HEK293 (cell line): ENCODE measurements around the gene COMMD2.

Source experiments
- CTCF ChIA-PET: fragments of 350-600 bp; formaldehyde crosslinking; extraction: SDS; loops from one replicate; lab custom pipeline; 2021; ENCODE audit warnings: antibody characterized with exemption; lab: Yijun Ruan, JAX
- POLR2A ChIA-PET: fragments of 300-600 bp; formaldehyde crosslinking; extraction: SDS; loops from one replicate; lab custom pipeline; 2020; ENCODE audit warnings: antibody characterized with exemption, inconsistent platforms; lab: Yijun Ruan, JAX
- H3K27ac ChIP-seq: fragments of 200-500 bp; sonication (Bioruptor generic); 2 replicates; pipeline ENCODE4 v1.5.1; 2014; ENCODE audit warnings: low read depth, low read length, control low read depth, inconsistent platforms; ENCODE audit errors: extremely low read depth
- H3K36me3 ChIP-seq, 2 experiments: fragments of 200-500 bp in 1 of 2; sonication (Bioruptor generic) in 1 of 2; 1 replicate in 1 of 2; 2 replicates in 1 of 2; pipeline ENCODE4 v1.5.1; 2014 to 2017; ENCODE audit warnings: inconsistent platforms in 2 of 2, low read length in 2 of 2; ENCODE audit not compliant: control insufficient read depth in 2 of 2, insufficient read depth in 1 of 2
- H3K4me1 ChIP-seq: fragments of 200-500 bp; sonication (Bioruptor generic); 2 replicates; pipeline ENCODE4 v1.5.1; 2014; ENCODE audit warnings: mild to moderate bottlenecking, low read length, inconsistent platforms; ENCODE audit not compliant: control insufficient read depth, insufficient read depth
- H3K4me3 ChIP-seq: 2 replicates; pipeline ENCODE4 v1.5.1; 2011; ENCODE audit warnings: low read depth, mild to moderate bottlenecking, control low read depth, low read length, moderate library complexity
- H3K9me3 ChIP-seq: fragments of 200-500 bp; sonication (Bioruptor generic); 2 replicates; pipeline ENCODE4 v1.5.1; 2014; ENCODE audit warnings: low read depth, low read length, inconsistent platforms; ENCODE audit not compliant: control insufficient read depth, insufficient read depth
- IKZF3 ChIP-seq: fragments of 450-650 bp; IDR thresholded peaks from 2 replicates; pipeline ENCODE4 v1.5.0; 2018; ENCODE audit warnings: missing biosample characterization, mild to moderate bottlenecking, missing genetic modification characterization, moderate library complexity
- OVOL3 ChIP-seq: fragments of 450-650 bp; formaldehyde crosslinking; IDR thresholded peaks from 2 replicates; pipeline ENCODE4 v1.5.1; 2016; ENCODE audit warnings: missing biosample characterization, missing genetic modification characterization
- SP2 ChIP-seq: fragments of 450-650 bp; formaldehyde crosslinking; IDR thresholded peaks from 2 replicates; pipeline ENCODE4 v1.5.1; 2016; ENCODE audit warnings: missing biosample characterization, missing genetic modification characterization
- ZBTB17 ChIP-seq: fragments of 450-650 bp; formaldehyde crosslinking; IDR thresholded peaks from 2 replicates; pipeline ENCODE4 v1.5.1; 2016; ENCODE audit warnings: missing biosample characterization, missing genetic modification characterization
- ZBTB21 ChIP-seq: fragments of 450-650 bp; formaldehyde crosslinking; IDR thresholded peaks from 2 replicates; pipeline ENCODE4 v1.5.1; 2017; ENCODE audit warnings: missing biosample characterization, missing genetic modification characterization
- ZBTB8A ChIP-seq: fragments of 450-650 bp; formaldehyde crosslinking; IDR thresholded peaks from 2 replicates; pipeline ENCODE4 v1.5.1; 2016; ENCODE audit warnings: missing biosample characterization, missing genetic modification characterization
- ZFP3 ChIP-seq: fragments of 450-650 bp; formaldehyde crosslinking; IDR thresholded peaks from 2 replicates; pipeline ENCODE4 v1.5.1; 2016; ENCODE audit warnings: low read depth, missing biosample characterization, missing genetic modification characterization
- ZNF169 ChIP-seq: fragments of 450-650 bp; formaldehyde crosslinking; IDR thresholded peaks from 2 replicates; pipeline ENCODE4 v1.5.1; 2016; ENCODE audit warnings: missing biosample characterization, missing genetic modification characterization
- ZNF266 ChIP-seq: fragments of 450-650 bp; formaldehyde crosslinking; IDR thresholded peaks from 2 replicates; pipeline ENCODE4 v1.5.1; 2016; ENCODE audit warnings: missing biosample characterization, missing genetic modification characterization, low read depth
- ZNF366 ChIP-seq: fragments of 450-650 bp; formaldehyde crosslinking; conservative IDR thresholded peaks from 2 replicates; pipeline ENCODE4 v1.5.1; 2016; ENCODE audit warnings: missing biosample characterization, missing genetic modification characterization
- ZNF423 ChIP-seq: fragments of 450-650 bp; formaldehyde crosslinking; IDR thresholded peaks from 2 replicates; pipeline ENCODE4 v1.5.1; 2016; ENCODE audit warnings: missing biosample characterization, missing genetic modification characterization
- ZNF529 ChIP-seq: fragments of 450-650 bp; formaldehyde crosslinking; IDR thresholded peaks from 2 replicates; pipeline ENCODE4 v1.5.1; 2017; ENCODE audit warnings: missing genetic modification characterization, missing biosample characterization; ENCODE audit not compliant: insufficient replicate concordance
- ZNF792 ChIP-seq: fragments of 450-650 bp; formaldehyde crosslinking; IDR thresholded peaks from 2 replicates; pipeline ENCODE4 v1.5.1; 2016; ENCODE audit warnings: missing biosample characterization, missing genetic modification characterization
- TF ChIP-seq, protein P1 (sequence below): fragments of 450-650 bp; formaldehyde crosslinking; IDR thresholded peaks from 2 replicates; pipeline ENCODE4 v1.5.1; 2016; ENCODE audit warnings: missing biosample characterization, missing genetic modification characterization
- TF ChIP-seq, protein P2 (sequence below): fragments of 450-650 bp; IDR thresholded peaks from 2 replicates; pipeline ENCODE4 v1.5.1; 2018; ENCODE audit warnings: missing biosample characterization, missing genetic modification characterization
- TF ChIP-seq, protein P3 (sequence below): fragments of 450-650 bp; formaldehyde crosslinking; IDR thresholded peaks from 2 replicates; pipeline ENCODE4 v1.5.1; 2016; ENCODE audit warnings: missing biosample characterization, missing genetic modification characterization
- TF ChIP-seq, protein P4 (sequence below): fragments of 450-650 bp; formaldehyde crosslinking; IDR thresholded peaks from 2 replicates; pipeline ENCODE4 v1.5.1; 2016; ENCODE audit warnings: missing biosample characterization, missing genetic modification characterization
- TF ChIP-seq, protein P5 (sequence below): fragments of 450-650 bp; formaldehyde crosslinking; conservative IDR thresholded peaks from 2 replicates; pipeline ENCODE4 v1.5.1; 2016; ENCODE audit warnings: low read depth, missing biosample characterization, missing genetic modification characterization
- TF ChIP-seq, protein P6 (sequence below): fragments of 450-650 bp; formaldehyde crosslinking; IDR thresholded peaks from 2 replicates; pipeline ENCODE4 v1.5.1; 2016; ENCODE audit warnings: missing biosample characterization, missing genetic modification characterization
- TF ChIP-seq, protein P7 (sequence below): fragments of 450-650 bp; formaldehyde crosslinking; IDR thresholded peaks from 2 replicates; pipeline ENCODE4 v1.5.1; 2016; ENCODE audit warnings: missing biosample characterization, missing genetic modification characterization

The COMMD2 gene

DNA sequence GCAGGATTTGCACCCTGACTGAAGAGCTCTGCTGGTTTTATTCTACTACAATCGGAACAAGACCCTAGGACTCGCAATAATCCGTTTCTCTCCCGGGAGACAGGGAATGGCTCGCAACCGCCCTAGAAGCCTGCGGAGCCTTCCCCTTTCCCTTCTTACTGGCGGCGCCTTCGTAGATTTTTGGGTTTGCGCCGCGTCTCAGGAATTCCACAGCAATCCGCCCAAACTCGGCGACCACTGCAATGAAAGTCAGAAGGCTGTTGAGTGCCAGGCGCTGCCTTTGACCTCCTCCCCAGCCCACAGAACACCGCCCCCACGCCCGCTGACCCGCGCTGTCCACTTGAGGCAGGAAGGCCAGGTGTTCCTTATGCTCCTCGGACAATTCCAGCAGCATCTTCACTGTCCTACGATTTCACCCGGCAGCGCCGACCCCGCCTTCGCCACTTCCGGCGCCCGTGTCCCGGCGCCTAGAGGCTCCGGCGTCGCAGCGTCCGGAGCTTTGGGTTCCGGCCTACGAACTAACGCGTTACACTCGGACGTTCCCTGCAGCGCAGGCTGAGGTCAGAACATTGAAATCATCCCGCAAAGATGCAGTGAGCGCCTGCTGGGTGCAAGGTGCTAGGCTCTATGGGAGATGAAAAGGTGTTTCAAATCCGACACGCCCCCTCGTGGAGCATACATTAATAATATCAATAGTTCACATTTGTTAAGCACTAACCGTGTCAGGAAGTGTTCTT lies at the start of gene COMMD2:
Gene COMMD2 (minus strand): TSS at position 439 of the 737 bp plus-strand sequence. CDS start 45 bp downstream, at position 394.
- H3K36me3 ChIP-seq: peaks cover 0 to 39% of the 10 kb centered on the region in 2 experiments; a peak in 1 of 3 replicates
- no peak within 1 kb of the TSS for H3K27ac ChIP-seq
- no peaks in the 10 kb centered on the region for H3K4me1 ChIP-seq
- peak within 1 kb of the TSS; percentile 100 for H3K4me3 ChIP-seq
- ChIA-PET CTCF (interaction anchor here (0.6 to 3.0 kb wide), 15 partner anchors 9 to 411 kb away, joined by 3 to 20 read pairs (median 4); partner anchors contain the start of gene RNF13), POLR2A (interaction anchor here (0.7 to 1.4 kb wide), 3 partner anchors 56 to 785 kb away, joined by 3 to 4 read pairs (median 3); no protein-coding TSS in a partner anchor)
- H3K9me3 ChIP-seq: no peaks in the 10 kb centered on the region
- TF ChIP-seq, protein P1, sequence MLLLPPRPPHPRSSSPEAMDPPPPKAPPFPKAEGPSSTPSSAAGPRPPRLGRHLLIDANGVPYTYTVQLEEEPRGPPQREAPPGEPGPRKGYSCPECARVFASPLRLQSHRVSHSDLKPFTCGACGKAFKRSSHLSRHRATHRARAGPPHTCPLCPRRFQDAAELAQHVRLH (tag by site-specific recombination): 0 out of 2 replicates have a peak, but pooled peaks have one; percentile 52
- TF ChIP-seq, protein P2, sequence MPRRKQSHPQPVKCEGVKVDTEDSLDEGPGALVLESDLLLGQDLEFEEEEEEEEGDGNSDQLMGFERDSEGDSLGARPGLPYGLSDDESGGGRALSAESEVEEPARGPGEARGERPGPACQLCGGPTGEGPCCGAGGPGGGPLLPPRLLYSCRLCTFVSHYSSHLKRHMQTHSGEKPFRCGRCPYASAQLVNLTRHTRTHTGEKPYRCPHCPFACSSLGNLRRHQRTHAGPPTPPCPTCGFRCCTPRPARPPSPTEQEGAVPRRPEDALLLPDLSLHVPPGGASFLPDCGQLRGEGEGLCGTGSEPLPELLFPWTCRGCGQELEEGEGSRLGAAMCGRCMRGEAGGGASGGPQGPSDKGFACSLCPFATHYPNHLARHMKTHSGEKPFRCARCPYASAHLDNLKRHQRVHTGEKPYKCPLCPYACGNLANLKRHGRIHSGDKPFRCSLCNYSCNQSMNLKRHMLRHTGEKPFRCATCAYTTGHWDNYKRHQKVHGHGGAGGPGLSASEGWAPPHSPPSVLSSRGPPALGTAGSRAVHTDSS (tag by site-specific recombination): no peak
- TF ChIP-seq ZNF169 (tag by site-specific recombination): no peak
- TF ChIP-seq, protein P3, sequence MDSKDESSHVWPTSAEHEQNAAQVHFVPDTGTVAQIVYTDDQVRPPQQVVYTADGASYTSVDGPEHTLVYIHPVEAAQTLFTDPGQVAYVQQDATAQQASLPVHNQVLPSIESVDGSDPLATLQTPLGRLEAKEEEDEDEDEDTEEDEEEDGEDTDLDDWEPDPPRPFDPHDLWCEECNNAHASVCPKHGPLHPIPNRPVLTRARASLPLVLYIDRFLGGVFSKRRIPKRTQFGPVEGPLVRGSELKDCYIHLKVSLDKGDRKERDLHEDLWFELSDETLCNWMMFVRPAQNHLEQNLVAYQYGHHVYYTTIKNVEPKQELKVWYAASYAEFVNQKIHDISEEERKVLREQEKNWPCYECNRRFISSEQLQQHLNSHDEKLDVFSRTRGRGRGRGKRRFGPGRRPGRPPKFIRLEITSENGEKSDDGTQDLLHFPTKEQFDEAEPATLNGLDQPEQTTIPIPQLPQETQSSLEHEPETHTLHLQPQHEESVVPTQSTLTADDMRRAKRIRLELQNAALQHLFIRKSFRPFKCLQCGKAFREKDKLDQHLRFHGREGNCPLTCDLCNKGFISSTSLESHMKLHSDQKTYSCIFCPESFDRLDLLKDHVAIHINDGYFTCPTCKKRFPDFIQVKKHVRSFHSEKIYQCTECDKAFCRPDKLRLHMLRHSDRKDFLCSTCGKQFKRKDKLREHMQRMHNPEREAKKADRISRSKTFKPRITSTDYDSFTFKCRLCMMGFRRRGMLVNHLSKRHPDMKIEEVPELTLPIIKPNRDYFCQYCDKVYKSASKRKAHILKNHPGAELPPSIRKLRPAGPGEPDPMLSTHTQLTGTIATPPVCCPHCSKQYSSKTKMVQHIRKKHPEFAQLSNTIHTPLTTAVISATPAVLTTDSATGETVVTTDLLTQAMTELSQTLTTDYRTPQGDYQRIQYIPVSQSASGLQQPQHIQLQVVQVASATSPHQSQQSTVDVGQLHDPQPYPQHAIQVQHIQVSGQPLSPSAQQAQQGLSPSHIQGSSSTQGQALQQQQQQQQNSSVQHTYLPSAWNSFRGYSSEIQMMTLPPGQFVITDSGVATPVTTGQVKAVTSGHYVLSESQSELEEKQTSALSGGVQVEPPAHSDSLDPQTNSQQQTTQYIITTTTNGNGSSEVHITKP (tag by site-specific recombination): peak; percentile 68
- no peak for TF ChIP-seq ZNF529 (tag by site-specific recombination)
- peak; percentile 52; the same call in 1 of the 2 replicates for TF ChIP-seq ZNF423 (tag by site-specific recombination)
- TF ChIP-seq ZNF266 (tag by site-specific recombination): no peak
- TF ChIP-seq ZBTB17 (tag by site-specific recombination): peak; percentile 83
- TF ChIP-seq ZFP3 (tag by site-specific recombination): no peak
- TF ChIP-seq, protein P4, sequence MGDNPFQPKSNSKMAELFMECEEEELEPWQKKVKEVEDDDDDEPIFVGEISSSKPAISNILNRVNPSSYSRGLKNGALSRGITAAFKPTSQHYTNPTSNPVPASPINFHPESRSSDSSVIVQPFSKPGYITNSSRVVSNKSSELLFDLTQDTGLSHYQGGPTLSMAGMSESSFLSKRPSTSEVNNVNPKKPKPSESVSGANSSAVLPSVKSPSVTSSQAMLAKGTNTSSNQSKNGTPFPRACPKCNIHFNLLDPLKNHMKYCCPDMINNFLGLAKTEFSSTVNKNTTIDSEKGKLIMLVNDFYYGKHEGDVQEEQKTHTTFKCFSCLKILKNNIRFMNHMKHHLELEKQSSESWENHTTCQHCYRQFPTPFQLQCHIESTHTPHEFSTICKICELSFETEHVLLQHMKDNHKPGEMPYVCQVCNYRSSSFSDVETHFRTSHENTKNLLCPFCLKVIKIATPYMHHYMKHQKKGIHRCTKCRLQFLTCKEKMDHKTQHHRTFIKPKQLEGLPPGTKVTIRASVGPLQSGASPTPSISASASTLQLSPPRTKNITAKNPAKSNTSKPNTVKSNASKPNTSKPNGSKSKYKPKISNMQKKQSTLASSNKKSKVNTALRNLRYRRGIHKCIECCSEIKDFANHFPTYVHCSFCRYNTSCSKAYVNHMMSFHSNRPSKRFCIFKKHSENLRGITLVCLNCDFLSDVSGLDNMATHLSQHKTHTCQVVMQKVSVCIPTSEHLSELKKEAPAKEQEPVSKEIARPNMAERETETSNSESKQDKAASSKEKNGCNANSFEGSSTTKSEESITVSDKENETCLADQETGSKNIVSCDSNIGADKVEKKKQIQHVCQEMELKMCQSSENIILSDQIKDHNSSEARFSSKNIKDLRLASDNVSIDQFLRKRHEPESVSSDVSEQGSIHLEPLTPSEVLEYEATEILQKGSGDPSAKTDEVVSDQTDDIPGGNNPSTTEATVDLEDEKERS (tag by site-specific recombination): no peak
- TF ChIP-seq, protein P5, sequence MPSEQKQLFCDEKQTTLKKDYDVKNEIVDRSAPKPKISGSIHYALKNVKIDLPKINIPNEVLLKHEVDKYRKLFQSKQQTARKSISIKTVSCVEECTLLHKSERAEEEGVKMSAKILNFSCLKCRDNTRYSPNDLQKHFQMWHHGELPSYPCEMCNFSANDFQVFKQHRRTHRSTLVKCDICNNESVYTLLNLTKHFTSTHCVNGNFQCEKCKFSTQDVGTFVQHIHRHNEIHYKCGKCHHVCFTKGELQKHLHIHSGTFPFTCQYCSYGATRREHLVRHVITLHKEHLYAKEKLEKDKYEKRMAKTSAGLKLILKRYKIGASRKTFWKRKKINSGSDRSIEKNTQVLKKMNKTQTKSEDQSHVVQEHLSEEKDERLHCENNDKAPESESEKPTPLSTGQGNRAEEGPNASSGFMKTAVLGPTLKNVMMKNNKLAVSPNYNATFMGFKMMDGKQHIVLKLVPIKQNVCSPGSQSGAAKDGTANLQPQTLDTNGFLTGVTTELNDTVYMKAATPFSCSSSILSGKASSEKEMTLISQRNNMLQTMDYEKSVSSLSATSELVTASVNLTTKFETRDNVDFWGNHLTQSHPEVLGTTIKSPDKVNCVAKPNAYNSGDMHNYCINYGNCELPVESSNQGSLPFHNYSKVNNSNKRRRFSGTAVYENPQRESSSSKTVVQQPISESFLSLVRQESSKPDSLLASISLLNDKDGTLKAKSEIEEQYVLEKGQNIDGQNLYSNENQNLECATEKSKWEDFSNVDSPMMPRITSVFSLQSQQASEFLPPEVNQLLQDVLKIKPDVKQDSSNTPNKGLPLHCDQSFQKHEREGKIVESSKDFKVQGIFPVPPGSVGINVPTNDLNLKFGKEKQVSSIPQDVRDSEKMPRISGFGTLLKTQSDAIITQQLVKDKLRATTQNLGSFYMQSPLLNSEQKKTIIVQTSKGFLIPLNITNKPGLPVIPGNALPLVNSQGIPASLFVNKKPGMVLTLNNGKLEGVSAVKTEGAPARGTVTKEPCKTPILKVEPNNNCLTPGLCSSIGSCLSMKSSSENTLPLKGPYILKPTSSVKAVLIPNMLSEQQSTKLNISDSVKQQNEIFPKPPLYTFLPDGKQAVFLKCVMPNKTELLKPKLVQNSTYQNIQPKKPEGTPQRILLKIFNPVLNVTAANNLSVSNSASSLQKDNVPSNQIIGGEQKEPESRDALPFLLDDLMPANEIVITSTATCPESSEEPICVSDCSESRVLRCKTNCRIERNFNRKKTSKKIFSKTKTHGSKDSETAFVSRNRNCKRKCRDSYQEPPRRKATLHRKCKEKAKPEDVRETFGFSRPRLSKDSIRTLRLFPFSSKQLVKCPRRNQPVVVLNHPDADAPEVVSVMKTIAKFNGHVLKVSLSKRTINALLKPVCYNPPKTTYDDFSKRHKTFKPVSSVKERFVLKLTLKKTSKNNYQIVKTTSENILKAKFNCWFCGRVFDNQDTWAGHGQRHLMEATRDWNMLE: peak; percentile 81
- TF ChIP-seq, protein P6, sequence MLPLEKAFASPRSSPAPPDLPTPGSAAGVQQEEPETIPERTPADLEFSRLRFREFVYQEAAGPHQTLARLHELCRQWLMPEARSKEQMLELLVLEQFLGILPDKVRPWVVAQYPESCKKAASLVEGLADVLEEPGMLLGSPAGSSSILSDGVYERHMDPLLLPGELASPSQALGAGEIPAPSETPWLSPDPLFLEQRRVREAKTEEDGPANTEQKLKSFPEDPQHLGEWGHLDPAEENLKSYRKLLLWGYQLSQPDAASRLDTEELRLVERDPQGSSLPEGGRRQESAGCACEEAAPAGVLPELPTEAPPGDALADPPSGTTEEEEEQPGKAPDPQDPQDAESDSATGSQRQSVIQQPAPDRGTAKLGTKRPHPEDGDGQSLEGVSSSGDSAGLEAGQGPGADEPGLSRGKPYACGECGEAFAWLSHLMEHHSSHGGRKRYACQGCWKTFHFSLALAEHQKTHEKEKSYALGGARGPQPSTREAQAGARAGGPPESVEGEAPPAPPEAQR: no peak
- TF ChIP-seq SP2 (tag by site-specific recombination): peak; percentile 52
- peak; percentile 80 for TF ChIP-seq ZBTB8A (tag by site-specific recombination)
- TF ChIP-seq ZNF792 (tag by site-specific recombination): peak; percentile 84
- no peak for TF ChIP-seq OVOL3 (tag by site-specific recombination)
- TF ChIP-seq ZNF366 (tag by site-specific recombination): peak; percentile 24; the same call in 1 of the 2 replicates
- no peak for TF ChIP-seq ZBTB21 (tag by site-specific recombination)
- 0 out of 2 replicates have a peak, but pooled peaks have one; percentile 17 for TF ChIP-seq IKZF3
- TF ChIP-seq, protein P7, sequence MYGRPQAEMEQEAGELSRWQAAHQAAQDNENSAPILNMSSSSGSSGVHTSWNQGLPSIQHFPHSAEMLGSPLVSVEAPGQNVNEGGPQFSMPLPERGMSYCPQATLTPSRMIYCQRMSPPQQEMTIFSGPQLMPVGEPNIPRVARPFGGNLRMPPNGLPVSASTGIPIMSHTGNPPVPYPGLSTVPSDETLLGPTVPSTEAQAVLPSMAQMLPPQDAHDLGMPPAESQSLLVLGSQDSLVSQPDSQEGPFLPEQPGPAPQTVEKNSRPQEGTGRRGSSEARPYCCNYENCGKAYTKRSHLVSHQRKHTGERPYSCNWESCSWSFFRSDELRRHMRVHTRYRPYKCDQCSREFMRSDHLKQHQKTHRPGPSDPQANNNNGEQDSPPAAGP: peak; percentile 62
